MV-4-11 (cell line): ENCODE measurements around the gene DLGAP3.

Source experiments
- DNase-seq: peaks from one replicate; lab custom pipeline; 2025; lab: John Stamatoyannopoulos, UW

DLGAP3 gene

DNA sequence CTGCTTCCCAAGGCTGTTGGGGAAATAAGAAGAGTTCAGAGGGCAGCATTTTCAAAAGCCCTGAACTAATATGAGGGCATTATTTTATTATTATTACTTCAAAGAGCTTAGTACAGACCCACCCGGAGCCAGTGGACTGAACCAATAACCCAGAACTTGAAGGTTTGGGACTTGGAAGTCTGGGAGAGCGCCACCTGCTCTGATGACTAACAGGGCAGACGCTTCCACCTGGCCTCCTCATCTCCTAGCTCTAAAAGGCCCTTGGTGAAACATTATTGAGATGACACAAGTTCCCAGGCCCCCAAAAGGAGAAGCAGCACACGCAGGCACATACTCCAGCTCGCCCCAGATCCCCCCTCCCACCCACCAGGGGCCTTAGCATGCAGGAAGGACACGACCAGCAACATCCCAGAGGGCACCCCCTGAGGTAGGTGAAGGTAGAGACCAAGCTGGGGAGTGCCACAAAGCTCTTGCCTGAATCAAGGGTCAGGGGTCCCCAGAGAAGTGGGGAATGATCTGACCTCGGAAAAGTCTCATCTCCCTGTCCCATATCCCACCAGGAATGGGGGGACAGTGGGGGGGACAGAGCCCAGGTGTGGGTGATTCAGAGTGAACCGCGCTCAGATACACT, 1.3 kb downstream of the DLGAP3 start:
- DNase-seq = no peak

GRCh38 chr1:34927316-34927715, 2.1 kb downstream of the DLGAP3 start:
- DNase-seq = no peak

GRCh38 chr1:34926894-34927293, 2.6 kb downstream of the DLGAP3 start:
- no peak for DNase-seq

- DNase-seq = no peak
Measured at GRCh38 chr1:34926156-34926555, 3.3 kb downstream of the DLGAP3 start.

DNA sequence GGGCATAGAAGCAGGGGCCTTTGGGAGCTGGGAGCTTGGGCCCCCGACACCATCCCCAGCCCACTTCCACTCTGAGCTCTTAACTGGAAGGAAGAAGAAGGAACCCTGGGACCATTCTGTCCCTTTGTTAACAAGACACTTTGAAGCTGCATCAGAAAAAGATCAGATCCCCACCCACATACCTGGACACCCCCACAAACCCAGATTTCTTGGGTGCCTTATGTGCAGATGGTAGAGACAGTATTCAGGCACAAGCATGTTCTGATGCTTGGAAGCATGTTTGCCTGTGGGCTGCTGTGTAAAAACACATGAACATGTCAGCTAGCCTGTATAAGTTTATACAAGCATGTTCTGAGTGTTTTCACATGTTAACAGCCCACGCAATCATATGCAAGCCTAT, 3.7 kb downstream of the DLGAP3 start:
- no peak for DNase-seq

DNA sequence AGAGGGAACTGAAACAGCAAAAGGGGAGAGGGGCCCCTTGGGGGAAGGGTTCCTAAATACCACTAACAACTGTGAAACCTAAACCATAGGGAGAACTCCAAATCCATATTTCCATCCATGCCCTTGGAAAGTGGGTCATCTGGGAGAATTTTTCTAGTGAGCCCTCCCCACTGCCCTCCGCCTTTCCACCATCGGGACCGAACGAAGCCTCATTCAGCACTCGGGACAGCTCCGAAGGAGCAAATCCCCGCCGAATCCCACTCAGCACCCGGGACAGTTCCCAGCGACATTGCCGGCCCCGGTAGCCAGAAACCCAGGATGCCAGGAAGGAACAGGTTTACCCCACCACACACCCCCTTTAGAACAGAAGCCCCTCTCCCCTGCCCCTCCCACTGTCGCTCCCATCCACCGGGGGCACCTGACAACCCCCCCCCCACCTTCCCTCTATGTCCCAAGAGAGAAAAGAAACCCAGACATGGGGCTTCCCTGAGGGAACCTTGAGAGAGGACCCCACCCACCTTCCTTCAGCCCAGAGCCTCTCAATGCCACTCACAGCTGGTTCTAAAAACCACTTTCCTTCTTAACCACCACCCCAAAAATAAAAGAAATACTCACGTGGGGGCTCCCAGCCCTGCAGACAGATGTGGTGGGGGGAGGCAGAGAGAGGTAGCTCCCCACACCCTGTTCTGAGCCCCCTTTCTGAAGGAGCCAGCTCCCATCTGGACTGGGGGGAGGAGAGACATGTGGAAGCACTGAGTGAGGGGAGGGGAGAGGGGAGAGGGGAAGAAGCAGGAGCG, 4.5 kb downstream of the DLGAP3 start:
- DNase-seq = peak; percentile 52

DNA sequence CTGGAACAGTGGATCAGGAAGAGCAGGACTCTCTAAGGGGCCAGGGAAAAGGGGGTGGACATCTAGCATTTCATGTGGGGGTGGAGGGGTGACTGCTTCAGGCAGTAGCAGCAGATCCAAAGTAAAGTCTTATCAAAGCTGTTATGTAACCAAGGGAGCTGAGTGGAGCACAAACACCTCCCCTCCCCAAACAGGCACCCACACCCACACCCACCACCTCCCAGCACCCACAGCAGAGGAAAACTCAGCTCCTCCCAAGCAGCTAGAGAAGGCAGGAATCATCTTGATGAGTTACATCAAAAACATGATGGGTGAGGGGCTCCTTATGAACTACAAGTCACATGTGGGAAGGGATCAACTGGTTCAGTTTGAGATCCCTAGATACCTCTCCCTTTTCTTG, 6.0 kb downstream of the DLGAP3 start:
- no peak for DNase-seq

DNA sequence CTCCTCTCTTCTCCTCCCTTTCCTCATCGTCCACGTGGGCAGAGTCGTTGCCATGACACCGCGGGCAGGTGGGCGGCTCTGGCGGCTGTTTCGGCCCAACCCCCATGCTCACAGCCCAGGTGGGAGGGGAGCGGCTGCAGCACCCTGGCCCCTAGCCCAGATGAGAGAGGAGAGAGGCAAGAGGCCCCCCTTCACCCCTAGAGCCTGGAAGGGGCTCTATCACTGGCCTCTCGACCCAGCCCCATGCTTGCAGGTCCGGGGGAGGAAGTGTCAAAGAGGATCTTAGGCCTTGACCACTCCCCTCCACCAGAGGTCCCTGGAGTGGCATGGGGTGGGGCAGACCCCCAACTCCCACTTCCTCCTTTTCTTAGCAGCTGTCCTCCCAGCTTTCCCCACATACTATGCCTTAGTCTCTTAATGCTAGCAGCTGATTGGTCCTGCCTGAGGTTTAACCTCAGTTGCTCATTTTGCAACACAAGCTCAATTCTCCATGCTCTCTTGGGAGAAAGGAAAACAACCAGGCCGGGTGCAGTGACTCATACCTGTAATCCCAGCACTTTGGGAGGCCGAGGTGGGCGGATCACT, 10.4 kb downstream of the DLGAP3 start:
- DNase-seq = peak; percentile 99

- no peak for DNase-seq
Measured at GRCh38 chr1:34918386-34918976, 11.0 kb downstream of the DLGAP3 start.

GRCh38 chr1:34917017-34917416, 12.4 kb downstream of the DLGAP3 start:
- DNase-seq = no peak

GRCh38 chr1:34916104-34916503, 13.3 kb downstream of the DLGAP3 start:
- no peak for DNase-seq

DNA sequence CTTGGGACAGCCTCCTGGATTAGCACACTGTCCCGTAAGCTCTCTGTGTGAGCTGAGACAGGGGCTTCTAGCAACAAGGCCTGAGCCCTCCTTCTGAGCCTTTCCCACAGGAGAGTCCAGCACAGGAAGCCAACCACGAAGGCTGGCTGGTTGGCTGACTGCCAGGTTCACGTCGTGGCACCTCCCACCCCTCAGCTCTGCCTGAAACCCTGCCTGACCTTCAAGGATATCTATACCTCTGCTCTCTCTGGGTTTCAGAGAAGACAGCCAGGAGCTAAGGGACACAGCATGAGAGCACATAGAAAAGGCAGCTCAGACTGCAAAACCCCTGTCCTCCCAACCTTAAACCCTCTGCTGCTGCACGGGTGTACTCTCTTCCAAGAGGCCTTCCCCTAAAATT, 13.9 kb downstream of the DLGAP3 start:
- DNase-seq = no peak

GRCh38 chr1:34914958-34915357, 14.5 kb downstream of the DLGAP3 start:
- no peak for DNase-seq

DNA sequence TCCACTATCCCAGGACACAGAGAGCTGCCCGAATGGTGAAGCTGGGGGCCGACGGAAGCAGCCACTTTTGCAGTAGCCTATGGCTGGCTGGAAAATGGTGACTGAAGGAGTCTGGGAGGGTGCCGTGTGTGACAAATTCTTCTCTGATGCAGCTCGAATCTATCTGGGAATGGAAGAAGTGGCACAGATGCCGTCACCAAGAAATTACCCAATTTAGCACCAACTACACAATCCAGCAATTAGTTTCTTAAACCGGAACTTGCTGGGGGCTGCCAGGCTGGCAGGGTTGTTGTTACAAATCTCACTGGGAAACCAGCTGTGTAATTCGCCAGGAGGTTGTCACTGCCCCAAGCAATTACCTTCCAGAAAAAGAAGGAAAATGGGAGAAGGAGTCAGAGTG, 18.0 kb downstream of the DLGAP3 start:
- DNase-seq = no peak

DNA sequence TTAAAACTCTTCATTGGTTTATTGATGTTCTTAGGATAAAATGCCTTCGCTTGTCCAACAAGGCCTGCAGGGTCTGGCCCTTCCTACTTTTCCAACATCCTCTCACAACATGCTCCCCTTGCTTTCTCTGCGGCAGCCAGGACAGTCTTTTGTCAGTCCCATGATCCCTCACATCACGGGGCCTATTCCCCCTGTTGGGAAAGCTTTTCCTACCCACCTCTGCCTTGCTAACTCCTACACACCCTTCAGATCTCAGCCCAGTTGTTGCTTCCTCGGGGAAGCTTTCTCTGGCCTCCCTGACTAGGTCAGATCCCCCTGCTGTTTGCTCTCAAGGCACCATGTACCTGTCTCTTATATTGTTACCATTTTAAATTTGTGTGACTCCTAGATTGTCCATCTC, 19.0 kb downstream of the DLGAP3 start:
- DNase-seq = no peak

- no peak for DNase-seq
Measured at GRCh38 chr1:34908369-34908768, 21.1 kb downstream of the DLGAP3 start.

GRCh38 chr1:34907487-34908090, 21.9 kb downstream of the DLGAP3 start:
- no peak for DNase-seq

DNA sequence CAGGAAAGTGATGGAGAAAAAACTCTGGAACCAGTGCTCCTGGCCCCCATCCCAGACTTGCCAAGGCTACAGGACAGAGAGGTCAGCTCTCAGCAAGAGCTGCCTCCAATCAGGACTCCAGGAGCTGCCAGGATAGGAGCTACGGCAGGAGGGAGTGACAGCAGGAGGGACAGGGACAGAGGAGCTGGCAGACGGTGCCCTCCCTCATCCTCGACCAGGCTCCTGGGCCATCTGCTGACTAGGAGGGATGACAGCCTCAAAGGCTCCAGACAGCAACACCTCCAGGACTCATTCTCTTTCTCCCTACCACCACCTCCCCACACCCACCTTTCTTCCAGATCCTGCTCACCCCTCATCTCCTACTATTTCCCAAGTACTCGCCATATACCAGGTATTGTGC, 22.7 kb downstream of the DLGAP3 start:
- DNase-seq = no peak

GRCh38 chr1:34906222-34906621, 23.2 kb downstream of the DLGAP3 start:
- DNase-seq = no peak

DNA sequence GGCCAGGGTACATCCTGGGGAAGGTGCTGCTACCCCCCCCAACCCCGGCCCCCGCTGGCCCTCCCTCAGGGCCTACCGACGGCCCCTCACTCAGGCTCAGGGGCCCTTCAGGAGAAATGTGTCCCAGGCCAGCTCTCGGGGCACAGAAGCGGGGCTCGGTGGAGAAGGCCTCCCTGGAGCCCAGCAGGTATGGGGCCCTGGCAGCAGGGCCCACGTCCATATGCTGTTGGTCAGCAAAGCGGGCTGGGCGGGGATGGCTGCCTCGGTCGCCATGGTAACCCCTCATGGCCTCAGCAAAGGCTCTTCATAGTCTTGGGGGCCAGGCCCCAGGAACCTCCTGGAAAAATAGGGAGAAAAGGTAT, 24.4 kb downstream of the DLGAP3 start:
- no peak for DNase-seq

GRCh38 chr1:34904236-34905097, 25.0 kb downstream of the DLGAP3 start:
- no peak for DNase-seq

GRCh38 chr1:34901919-34902318, 27.5 kb downstream of the DLGAP3 start:
- DNase-seq = no peak
